Left lung (tissue), 10 donors: ENCODE measurements around the gene SLC24A3. TPM values are rescaled to one million over a fixed set of nuclear protein-coding genes. Genes with fewer than 3 reads are reported as not detected.

Experiments used
- ATAC-seq: fragments of 200-7000 bp; cut with Tn5 transposase; one replicate; pipeline ENCODE4 v1.9.1; 2020; ENCODE audit warnings: moderate library complexity
- DNase-seq, 4 donors: peaks; one replicate each; pipeline ENCODE4 v3.0.0-alpha.2; 2013 to 2020
- H3K27ac ChIP-seq, 2 donors: fragments of 200-600 bp; sonication (generic) in 1 of 2; one replicate each; pipeline versions ENCODE4 v1.5.0 to v1.8.0; 2020 to 2021
- H3K27me3 ChIP-seq, 2 donors: fragments of 200-600 bp; sonication (generic) in 1 of 2; one replicate each; pipeline versions ENCODE4 v1.5.0 to v1.8.0; 2020 to 2021
- H3K36me3 ChIP-seq, 2 donors: fragments of 200-600 bp; sonication (generic) in 1 of 2; one replicate each; pipeline versions ENCODE4 v1.5.0 to v1.8.0; 2020 to 2021
- H3K4me1 ChIP-seq, 2 donors: fragments of 200-600 bp; one replicate each; pipeline ENCODE4 v1.8.0; 2021
- H3K4me3 ChIP-seq, 2 donors: fragments of 200-600 bp; sonication (generic) in 1 of 2; one replicate each; pipeline versions ENCODE4 v1.5.0 to v1.8.0; 2020 to 2021; ENCODE audit warnings: mild to moderate bottlenecking in 1 of 2
- H3K9me3 ChIP-seq, 2 donors: fragments of 200-600 bp; sonication (generic) in 1 of 2; one replicate each; pipeline versions ENCODE4 v1.5.0 to v1.8.0; 2020 to 2021
- intact Hi-C, 2 donors: fragments of 100-400 bp; cut with DNase I; formaldehyde crosslinking; loops; one replicate each; pipeline versions ENCODE4 v1.11.2 to v1.14.2; 2022
- polyA plus RNA-seq, 6 donors: library from polyadenylated mRNA; unstranded; fragments of 120-200 nt; gene quantifications; one replicate each; pipeline ENCODE4 v1.2.1, GENCODE V29; 2013; ENCODE audit not compliant: insufficient read length in 6 of 6
- total RNA-seq, 2 donors: library from RNA; stranded (reverse); fragmentation: NEBNext Ultra II Directional; extraction: Animal tissue kit (Norgen Biotek cat#: 25700); gene quantifications; one replicate each; pipeline ENCODE4 v1.2.1, GENCODE V29; 2021
- TF ChIP-seq, protein P1 (sequence below), 2 donors: fragments of 200-600 bp; sonication (generic) in 1 of 2; IDR thresholded peaks; one replicate each; pipeline versions ENCODE4 v1.5.0 to v1.8.0; 2021; ENCODE audit warnings: antibody characterized with exemption in 2 of 2
- donor health status: DM: no; HTN: yes; CAD: no.
- donor health status: DM: no; HTN: no; CAD: no.

SLC24A3 gene
- total and polyA plus RNA-seq, 8 donors, result 4.4 to 8.7 (median 6.6) TPM

DNA sequence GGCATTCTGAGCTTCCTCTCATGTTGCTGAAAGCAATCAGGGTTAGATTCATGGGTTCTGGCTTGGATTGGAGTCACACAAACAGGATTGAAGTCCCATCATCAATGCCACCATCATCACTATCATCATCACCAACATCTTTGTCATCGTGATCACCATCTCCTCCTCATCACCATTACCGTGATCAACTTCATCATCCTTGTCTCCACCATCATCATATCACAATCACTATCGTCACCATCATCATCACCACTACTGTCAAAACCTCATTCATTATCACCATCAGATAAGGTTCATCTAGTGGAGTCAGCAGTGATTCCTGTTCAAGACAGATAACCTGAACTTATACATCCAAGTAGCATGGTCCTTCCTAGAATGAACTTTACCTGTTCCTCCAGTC is 351.8 kb downstream of the SLC24A3 start:
- no peak overlapping the region for H3K27ac ChIP-seq
- DNase-seq (no peak), ATAC-seq (no peak)
- H3K4me3 ChIP-seq, result no peak overlapping the region
- no peaks in the 10 kb centered on the region for H3K36me3 ChIP-seq
- intact Hi-C loops, result no loop called here
- TF ChIP-seq, protein P1, sequence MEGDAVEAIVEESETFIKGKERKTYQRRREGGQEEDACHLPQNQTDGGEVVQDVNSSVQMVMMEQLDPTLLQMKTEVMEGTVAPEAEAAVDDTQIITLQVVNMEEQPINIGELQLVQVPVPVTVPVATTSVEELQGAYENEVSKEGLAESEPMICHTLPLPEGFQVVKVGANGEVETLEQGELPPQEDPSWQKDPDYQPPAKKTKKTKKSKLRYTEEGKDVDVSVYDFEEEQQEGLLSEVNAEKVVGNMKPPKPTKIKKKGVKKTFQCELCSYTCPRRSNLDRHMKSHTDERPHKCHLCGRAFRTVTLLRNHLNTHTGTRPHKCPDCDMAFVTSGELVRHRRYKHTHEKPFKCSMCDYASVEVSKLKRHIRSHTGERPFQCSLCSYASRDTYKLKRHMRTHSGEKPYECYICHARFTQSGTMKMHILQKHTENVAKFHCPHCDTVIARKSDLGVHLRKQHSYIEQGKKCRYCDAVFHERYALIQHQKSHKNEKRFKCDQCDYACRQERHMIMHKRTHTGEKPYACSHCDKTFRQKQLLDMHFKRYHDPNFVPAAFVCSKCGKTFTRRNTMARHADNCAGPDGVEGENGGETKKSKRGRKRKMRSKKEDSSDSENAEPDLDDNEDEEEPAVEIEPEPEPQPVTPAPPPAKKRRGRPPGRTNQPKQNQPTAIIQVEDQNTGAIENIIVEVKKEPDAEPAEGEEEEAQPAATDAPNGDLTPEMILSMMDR (IDR thresholded peaks at IDR 0.05), result no peak
- H3K9me3 ChIP-seq, result no peaks in the 10 kb centered on the region
- H3K4me1 ChIP-seq, result no peaks in the 10 kb centered on the region
- H3K27me3 ChIP-seq, result no peaks in the 10 kb centered on the region

DNA sequence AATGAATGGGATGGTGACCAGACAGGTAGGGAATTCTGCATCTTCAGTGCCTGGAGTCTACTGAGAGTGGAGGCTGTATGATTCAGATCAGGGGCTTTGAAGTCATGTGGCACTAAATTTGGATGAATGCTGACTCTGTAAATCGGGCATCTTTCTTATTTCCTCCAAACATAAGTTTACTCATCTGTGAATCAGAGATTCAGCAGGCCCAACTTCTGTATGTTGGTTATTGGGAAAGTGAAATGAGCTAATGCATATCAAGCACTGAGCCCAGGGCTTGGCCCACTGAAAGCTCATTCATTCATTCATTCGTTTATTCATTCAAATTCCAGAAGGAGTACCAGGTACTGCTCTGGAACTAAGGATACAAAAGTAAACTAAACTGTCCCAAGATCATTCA is 353.3 kb downstream of the SLC24A3 start:
- no peaks in the 10 kb centered on the region for H3K36me3 ChIP-seq
- TF ChIP-seq, protein P1 (IDR thresholded peaks at IDR 0.05), result no peak
- no peaks in the 10 kb centered on the region for H3K4me1 ChIP-seq
- H3K4me3 ChIP-seq, result no peak overlapping the region
- ATAC-seq (no peak), DNase-seq (no peak)
- no peak overlapping the region for H3K27ac ChIP-seq
- intact Hi-C loops, result no loop called here
- H3K27me3 ChIP-seq, result no peaks in the 10 kb centered on the region
- H3K9me3 ChIP-seq, result no peaks in the 10 kb centered on the region

DNA sequence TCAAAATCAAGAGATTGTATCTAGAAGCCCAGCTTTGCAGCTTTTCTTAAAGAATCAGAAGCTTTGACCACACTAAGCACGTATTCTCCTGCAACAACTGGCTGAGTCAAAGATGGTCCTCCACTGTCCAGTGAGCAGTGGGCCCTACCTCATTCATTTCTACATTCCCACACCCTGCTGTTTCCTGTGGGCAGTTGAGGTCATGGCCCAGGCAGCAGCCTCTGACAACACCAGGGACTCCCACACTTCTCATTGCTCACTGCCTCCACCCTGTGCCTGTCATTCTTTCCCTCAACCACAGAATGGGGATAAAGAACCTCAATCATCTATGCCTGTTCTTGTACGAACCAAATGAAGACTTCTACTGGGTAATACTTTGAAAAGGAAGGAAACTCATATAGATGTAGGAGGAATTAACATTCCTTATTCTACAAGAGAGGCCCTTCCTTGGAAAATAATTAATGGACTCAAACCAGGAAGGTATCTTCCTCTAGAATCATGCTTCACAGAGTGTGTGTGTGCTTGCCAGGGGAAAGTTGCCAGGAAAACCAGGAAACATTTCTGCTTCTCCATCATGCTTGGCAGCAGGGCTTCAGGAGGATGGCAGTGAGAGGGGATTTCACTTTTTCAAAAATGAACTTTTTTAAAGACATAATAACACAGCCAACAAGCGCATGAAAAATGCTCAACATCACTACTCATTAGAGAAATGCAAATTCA is 353.9 kb downstream of the SLC24A3 start:
- no peak for ATAC-seq
- H3K4me1 ChIP-seq, result no peaks in the 10 kb centered on the region

DNA sequence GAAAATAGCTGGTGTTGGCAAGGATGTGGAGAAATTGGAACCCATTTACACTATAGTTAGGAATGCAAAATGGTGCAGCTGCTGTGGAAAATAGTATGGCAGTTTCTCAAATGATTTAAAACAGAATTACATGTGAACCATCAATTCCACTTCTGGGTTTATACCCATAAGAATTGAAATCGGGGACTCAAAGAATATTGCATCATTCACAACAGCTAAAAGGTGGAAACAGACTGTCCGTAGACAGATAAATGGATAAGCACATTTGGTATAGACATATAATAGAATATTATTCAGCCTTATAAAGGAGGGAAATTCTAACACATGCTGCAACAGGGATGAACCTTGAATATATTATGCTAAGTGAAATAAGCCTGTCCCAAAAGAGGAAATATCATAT is 355.7 kb downstream of the SLC24A3 start:
- no peak for ATAC-seq
- H3K4me3 ChIP-seq, result no peak overlapping the region

More for the DNA sequence above, 353.9 kb downstream of the SLC24A3 start:
- Histone ChIP-seq H3K4me3 (no peak overlapping the region), H3K27ac (no peak overlapping the region), H3K9me3 (no peaks in the 10 kb centered on the region), H3K36me3 (no peaks in the 10 kb centered on the region), H3K27me3 (no peaks in the 10 kb centered on the region)
- TF ChIP-seq, protein P1 (IDR thresholded peaks at IDR 0.05), result no peak
- intact Hi-C loops, result no loop called here
- DNase-seq, result no peak

DNA sequence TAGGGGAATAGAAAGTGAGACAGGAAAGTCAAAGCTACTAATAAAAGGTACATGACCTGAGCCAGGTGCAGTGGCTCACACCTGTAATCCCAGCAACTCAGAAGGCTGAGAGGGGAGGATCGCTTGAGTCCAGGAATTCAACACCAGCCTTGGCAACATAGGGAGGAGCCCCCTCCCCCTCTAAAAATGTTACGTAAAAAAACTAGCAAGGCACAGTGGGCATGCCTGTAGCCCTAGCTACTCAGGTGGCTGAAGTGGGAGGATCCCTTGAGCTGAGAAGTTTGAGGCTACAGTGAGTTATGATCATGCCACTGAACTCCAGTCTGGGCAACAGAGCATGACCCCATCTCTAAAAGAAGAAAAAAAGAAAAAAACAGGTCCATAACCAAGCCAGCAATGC is 359.6 kb downstream of the SLC24A3 start:
- Histone ChIP-seq H3K4me3 (no peak overlapping the region), H3K36me3 (no peaks in the 10 kb centered on the region), H3K27me3 (no peaks in the 10 kb centered on the region), H3K9me3 (no peaks in the 10 kb centered on the region), H3K27ac (no peak overlapping the region), H3K4me1 (no peaks in the 10 kb centered on the region)
- no peak for ATAC-seq
- no peak for DNase-seq
- TF ChIP-seq, protein P1 (IDR thresholded peaks at IDR 0.05), result no peak
- intact Hi-C loops, result no loop called here

More for the DNA sequence above, 355.7 kb downstream of the SLC24A3 start:
- Histone ChIP-seq H3K27ac (no peak overlapping the region), H3K36me3 (no peaks in the 10 kb centered on the region), H3K4me1 (no peaks in the 10 kb centered on the region), H3K9me3 (no peaks in the 10 kb centered on the region), H3K27me3 (no peaks in the 10 kb centered on the region)
- no peak for DNase-seq
- TF ChIP-seq, protein P1 (IDR thresholded peaks at IDR 0.05), result no peak
- intact Hi-C loops, result no loop called here
